ENCODE measurements around the gene OSER1.

OSER1 gene

GRCh38 chr20:44212792-44213191 lies 2.2 kb upstream of the OSER1 start:
- Histone ChIP-seq H3K27me3 (ENCODE audit: control insufficient read depth, insufficient read depth, low read length) (no peaks in the 10 kb centered on the region), H3K9me3 (ENCODE audit: control insufficient read depth, insufficient read depth, low read length) (no peaks in the 10 kb centered on the region), H3K36me3 (ENCODE audit: control insufficient read depth, insufficient read depth, low read length) (no peaks in the 10 kb centered on the region), H3K4me1 (ENCODE audit: control insufficient read depth, insufficient read depth, low read length) (peaks cover 29% of the 10 kb centered on the region), H3K4me3 (ENCODE audit: low read depth, low read length) (no peak overlapping the region), H3K27ac (ENCODE audit: low read depth, low read length) (no peak overlapping the region), H3K9ac (ENCODE audit: low read depth, low read length) (no peak overlapping the region)

- Histone ChIP-seq H3K9me3 (ENCODE audit: control insufficient read depth, insufficient read depth, low read length) (no peaks in the 10 kb centered on the region), H3K27me3 (ENCODE audit: control insufficient read depth, insufficient read depth, low read length) (no peaks in the 10 kb centered on the region), H3K27ac (ENCODE audit: low read depth, low read length) (peak overlapping the region; percentile 99), H3K36me3 (ENCODE audit: control insufficient read depth, insufficient read depth, low read length) (peaks cover 9% of the 10 kb centered on the region), H3K9ac (ENCODE audit: low read depth, low read length) (peak overlapping the region; percentile 85), H3K4me3 (ENCODE audit: low read depth, low read length) (peak overlapping the region; percentile 78), H3K4me1 (ENCODE audit: control insufficient read depth, insufficient read depth, low read length) (peaks cover 29% of the 10 kb centered on the region)
Observed at GRCh38 chr20:44211177-44212039, 837 bp upstream of the OSER1 start.

GRCh38 chr20:44209686-44210405 lies 725 bp downstream of the OSER1 start:
- peaks cover 29% of the 10 kb centered on the region for H3K4me1 ChIP-seq (ENCODE audit: control insufficient read depth, insufficient read depth, low read length)
- H3K36me3 ChIP-seq (ENCODE audit: control insufficient read depth, insufficient read depth, low read length): peaks cover 22% of the 10 kb centered on the region
- no peaks in the 10 kb centered on the region for H3K27me3 ChIP-seq (ENCODE audit: control insufficient read depth, insufficient read depth, low read length)
- peak overlapping the region; percentile 99 for H3K27ac ChIP-seq (ENCODE audit: low read depth, low read length)
- H3K9me3 ChIP-seq (ENCODE audit: control insufficient read depth, insufficient read depth, low read length): no peaks in the 10 kb centered on the region
- peak overlapping the region; percentile 94 for H3K9ac ChIP-seq (ENCODE audit: low read depth, low read length)
- peak overlapping the region; percentile 94 for H3K4me3 ChIP-seq (ENCODE audit: low read depth, low read length)

GRCh38 chr20:44208770-44209169 lies 1.8 kb downstream of the OSER1 start:
- Histone ChIP-seq H3K36me3 (ENCODE audit: control insufficient read depth, insufficient read depth, low read length) (peaks cover 33% of the 10 kb centered on the region), H3K27me3 (ENCODE audit: control insufficient read depth, insufficient read depth, low read length) (no peaks in the 10 kb centered on the region), H3K27ac (ENCODE audit: low read depth, low read length) (peak overlapping the region; percentile 99), H3K4me3 (ENCODE audit: low read depth, low read length) (peak overlapping the region; percentile 94), H3K4me1 (ENCODE audit: control insufficient read depth, insufficient read depth, low read length) (peaks cover 24% of the 10 kb centered on the region), H3K9ac (ENCODE audit: low read depth, low read length) (no peak overlapping the region), H3K9me3 (ENCODE audit: control insufficient read depth, insufficient read depth, low read length) (no peaks in the 10 kb centered on the region)

- Histone ChIP-seq H3K36me3 (ENCODE audit: control insufficient read depth, insufficient read depth, low read length) (peaks cover 39% of the 10 kb centered on the region), H3K4me1 (ENCODE audit: control insufficient read depth, insufficient read depth, low read length) (peaks cover 24% of the 10 kb centered on the region), H3K27me3 (ENCODE audit: control insufficient read depth, insufficient read depth, low read length) (no peaks in the 10 kb centered on the region), H3K9me3 (ENCODE audit: control insufficient read depth, insufficient read depth, low read length) (no peaks in the 10 kb centered on the region), H3K27ac (ENCODE audit: low read depth, low read length) (no peak overlapping the region), H3K9ac (ENCODE audit: low read depth, low read length) (no peak overlapping the region), H3K4me3 (ENCODE audit: low read depth, low read length) (peak overlapping the region; percentile 94)
Observed at GRCh38 chr20:44208165-44208564, 2.4 kb downstream of the OSER1 start.

GRCh38 chr20:44207126-44207723 lies 3.3 kb downstream of the OSER1 start:
- H3K27me3 ChIP-seq (ENCODE audit: control insufficient read depth, insufficient read depth, low read length): no peaks in the 10 kb centered on the region
- H3K4me1 ChIP-seq (ENCODE audit: control insufficient read depth, insufficient read depth, low read length): peaks cover 22% of the 10 kb centered on the region
- peaks cover 49% of the 10 kb centered on the region for H3K36me3 ChIP-seq (ENCODE audit: control insufficient read depth, insufficient read depth, low read length)
- no peak overlapping the region for H3K9ac ChIP-seq (ENCODE audit: low read depth, low read length)
- H3K4me3 ChIP-seq (ENCODE audit: low read depth, low read length): no peak overlapping the region
- no peak overlapping the region for H3K27ac ChIP-seq (ENCODE audit: low read depth, low read length)
- no peaks in the 10 kb centered on the region for H3K9me3 ChIP-seq (ENCODE audit: control insufficient read depth, insufficient read depth, low read length)

- peaks cover 60% of the 10 kb centered on the region for H3K36me3 ChIP-seq (ENCODE audit: control insufficient read depth, insufficient read depth, low read length)
Observed at GRCh38 chr20:44206132-44206531, 4.4 kb downstream of the OSER1 start.

GRCh38 chr20:44204832-44205215 lies 5.7 kb downstream of the OSER1 start:
- no peak overlapping the region for H3K4me3 ChIP-seq (ENCODE audit: low read depth, low read length)

More at GRCh38 chr20:44206132-44206531, 4.4 kb downstream of the OSER1 start:
- H3K27me3 ChIP-seq (ENCODE audit: control insufficient read depth, insufficient read depth, low read length): no peaks in the 10 kb centered on the region
- H3K9me3 ChIP-seq (ENCODE audit: control insufficient read depth, insufficient read depth, low read length): no peaks in the 10 kb centered on the region
- peaks cover 14% of the 10 kb centered on the region for H3K4me1 ChIP-seq (ENCODE audit: control insufficient read depth, insufficient read depth, low read length)
- no peak overlapping the region for H3K9ac ChIP-seq (ENCODE audit: low read depth, low read length)
- no peak overlapping the region for H3K27ac ChIP-seq (ENCODE audit: low read depth, low read length)
- no peak overlapping the region for H3K4me3 ChIP-seq (ENCODE audit: low read depth, low read length)

GRCh38 chr20:44204156-44204831 lies 6.3 kb downstream of the OSER1 start:
- Histone ChIP-seq H3K27me3 (ENCODE audit: control insufficient read depth, insufficient read depth, low read length) (no peaks in the 10 kb centered on the region), H3K9me3 (ENCODE audit: control insufficient read depth, insufficient read depth, low read length) (no peaks in the 10 kb centered on the region), H3K9ac (ENCODE audit: low read depth, low read length) (no peak overlapping the region), H3K27ac (ENCODE audit: low read depth, low read length) (no peak overlapping the region), H3K4me1 (ENCODE audit: control insufficient read depth, insufficient read depth, low read length) (peaks cover 13% of the 10 kb centered on the region), H3K4me3 (ENCODE audit: low read depth, low read length) (no peak overlapping the region), H3K36me3 (ENCODE audit: control insufficient read depth, insufficient read depth, low read length) (peaks cover 78% of the 10 kb centered on the region)

More at GRCh38 chr20:44204832-44205215, 5.7 kb downstream of the OSER1 start:
- no peak overlapping the region for H3K9ac ChIP-seq (ENCODE audit: low read depth, low read length)
- no peak overlapping the region for H3K27ac ChIP-seq (ENCODE audit: low read depth, low read length)
- no peaks in the 10 kb centered on the region for H3K27me3 ChIP-seq (ENCODE audit: control insufficient read depth, insufficient read depth, low read length)
- peaks cover 14% of the 10 kb centered on the region for H3K4me1 ChIP-seq (ENCODE audit: control insufficient read depth, insufficient read depth, low read length)
- peaks cover 73% of the 10 kb centered on the region for H3K36me3 ChIP-seq (ENCODE audit: control insufficient read depth, insufficient read depth, low read length)
- no peaks in the 10 kb centered on the region for H3K9me3 ChIP-seq (ENCODE audit: control insufficient read depth, insufficient read depth, low read length)

- Histone ChIP-seq H3K4me3 (ENCODE audit: low read depth, low read length) (no peak overlapping the region), H3K9ac (ENCODE audit: low read depth, low read length) (no peak overlapping the region), H3K27me3 (ENCODE audit: control insufficient read depth, insufficient read depth, low read length) (no peaks in the 10 kb centered on the region), H3K4me1 (ENCODE audit: control insufficient read depth, insufficient read depth, low read length) (0 out of 2 replicates have a peak, but pooled peaks cover 2% of the 10 kb centered on the region), H3K36me3 (ENCODE audit: control insufficient read depth, insufficient read depth, low read length) (peaks cover 86% of the 10 kb centered on the region), H3K27ac (ENCODE audit: low read depth, low read length) (no peak overlapping the region), H3K9me3 (ENCODE audit: control insufficient read depth, insufficient read depth, low read length) (no peaks in the 10 kb centered on the region)
Observed at GRCh38 chr20:44203161-44203560, 7.4 kb downstream of the OSER1 start.
